Activated naive CD4-positive, alpha-beta T cell treated with anti-CD3 and anti-CD28 coated beads for 36 hours (primary cell): ENCODE measurements around the gene WNT4. TPM values are rescaled to one million over a fixed set of nuclear protein-coding genes. Genes with fewer than 3 reads are reported as not detected.

Experiments used
- CTCF ChIA-PET: fragments of 350-600 bp; sonication (Branson Sonifier 250); formaldehyde crosslinking; loops from one replicate; lab custom pipeline; 2021; ENCODE audit warnings: antibody characterized with exemption; lab: Charles Lee
- DNase-seq: peaks from one replicate; pipeline ENCODE4 v3.0.0-alpha.2; 2020
- H3K27ac Mint-ChIP-seq: one replicate; pipeline ENCODE4 v1.8.0; 2021; ENCODE audit warnings: mild to moderate bottlenecking, mixed read lengths
- H3K27me3 Mint-ChIP-seq: one replicate; pipeline ENCODE4 v1.8.0; 2021; ENCODE audit warnings: low read depth, mixed read lengths
- H3K36me3 Mint-ChIP-seq: one replicate; pipeline ENCODE4 v1.8.0; 2021; ENCODE audit warnings: low read depth, mixed read lengths
- H3K4me1 Mint-ChIP-seq: one replicate; pipeline ENCODE4 v1.8.0; 2021; ENCODE audit warnings: low read depth, mixed read lengths
- H3K4me3 Mint-ChIP-seq: one replicate; pipeline ENCODE4 v1.8.0; 2021; ENCODE audit warnings: mild to moderate bottlenecking, moderate library complexity, mixed read lengths
- H3K9me3 Mint-ChIP-seq: one replicate; pipeline ENCODE4 v1.8.0; 2021; ENCODE audit warnings: mixed read lengths
- intact Hi-C: fragments of 100-400 bp; cut with micrococcal nuclease; formaldehyde crosslinking; loops from one replicate; pipeline ENCODE4 v1.15.1; 2023
- total RNA-seq, 2 experiments: library from RNA; stranded (reverse); gene quantifications; one replicate each; pipeline ENCODE4 v1.2.3, GENCODE V29; 2021

The WNT4 gene
- total RNA-seq, 2 experiments from 2014 or later: not detected

DNA sequence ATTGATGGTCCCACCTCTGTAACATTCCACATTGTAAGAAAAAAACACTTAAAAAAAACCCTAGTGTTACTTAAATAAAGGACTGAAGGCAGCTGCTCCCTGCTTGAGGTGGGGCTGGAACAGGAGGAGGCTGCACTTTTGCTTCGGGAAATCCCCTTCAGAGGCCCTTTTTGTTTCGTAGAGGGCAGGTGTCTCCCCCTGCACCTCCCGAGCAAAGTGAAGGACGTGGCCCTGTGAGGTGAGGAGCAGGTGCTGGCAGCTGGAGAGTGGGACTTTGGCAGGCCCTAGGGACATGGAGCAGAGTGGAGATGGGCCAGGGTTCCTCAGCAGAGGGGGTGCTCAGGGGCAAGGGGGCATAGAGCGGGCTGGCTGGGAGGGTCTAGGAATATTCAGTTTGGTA is 33.4 kb upstream of the WNT4 start:
- no peak overlapping the region for H3K27ac Mint-ChIP-seq
- CTCF ChIA-PET: interaction anchor here (0.6 to 1.6 kb wide), 4 partner anchors 99 to 407 kb away, joined by 3 to 6 read pairs (median 3); no protein-coding TSS in a partner anchor

GRCh38 chr1:22174446-22175220 is 31.7 kb upstream of the WNT4 start:
- CTCF ChIA-PET: interaction anchor here (1.6 kb wide), 1 partner anchor 100 kb away, joined by 6 read pairs; no protein-coding TSS in a partner anchor
- DNase-seq: no peak

More for the DNA sequence above, 33.4 kb upstream of the WNT4 start:
- intact Hi-C loops: loop anchor here (1.0 kb wide), 1 partner anchor 11 kb away; no protein-coding TSS in a partner anchor
- peak; percentile 84 for DNase-seq
- H3K9me3 Mint-ChIP-seq: no peaks in the 10 kb centered on the region
- no peaks in the 10 kb centered on the region for H3K27me3 Mint-ChIP-seq
- no peaks in the 10 kb centered on the region for H3K36me3 Mint-ChIP-seq
- no peak overlapping the region for H3K4me3 Mint-ChIP-seq
- H3K4me1 Mint-ChIP-seq: peaks cover 28% of the 10 kb centered on the region

DNA sequence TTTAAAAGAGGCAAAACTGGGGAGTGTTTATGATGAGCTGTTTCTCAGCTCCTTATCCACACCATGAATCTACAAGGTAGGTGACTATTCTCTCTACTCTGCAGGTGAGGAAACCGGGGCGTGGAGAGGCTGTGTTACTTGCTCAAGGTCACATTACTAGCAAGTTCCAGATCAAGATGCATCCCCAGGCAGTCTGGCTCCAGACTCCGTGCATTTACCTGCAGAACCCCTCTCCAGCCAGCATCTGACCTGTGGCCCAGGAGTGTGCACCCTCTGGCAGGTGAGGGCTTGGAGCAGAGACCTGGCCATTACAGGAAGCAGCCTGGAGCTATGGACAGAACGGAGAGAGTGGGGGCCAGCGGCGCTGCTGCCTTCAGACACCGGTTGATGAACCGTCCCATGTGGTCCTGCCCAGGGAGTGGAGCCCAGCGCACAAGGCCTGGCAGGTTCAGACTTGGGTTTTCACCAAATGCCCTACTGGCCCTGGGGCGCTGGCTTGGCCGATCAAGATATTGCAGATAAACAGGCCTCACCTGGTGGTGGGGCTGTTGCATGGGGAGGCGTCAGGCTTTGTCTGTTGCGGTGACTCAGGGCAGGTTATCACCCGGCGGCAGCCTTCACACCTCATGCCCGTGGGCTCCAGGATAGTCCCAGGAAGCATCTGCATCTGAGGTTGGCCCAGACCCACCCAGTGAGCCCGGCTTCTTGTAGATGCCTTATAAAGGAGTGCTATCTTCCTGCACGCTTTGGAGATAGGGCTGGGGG is 29.2 kb upstream of the WNT4 start:
- Mint-ChIP-seq H3K4me1 (peaks cover 17% of the 10 kb centered on the region), H3K4me3 (no peak overlapping the region), H3K27me3 (peaks cover 2% of the 10 kb centered on the region), H3K36me3 (no peaks in the 10 kb centered on the region), H3K9me3 (no peaks in the 10 kb centered on the region), H3K27ac (no peak overlapping the region)
- CTCF ChIA-PET: no interaction called here
- DNase-seq: no peak
- intact Hi-C loops: no loop called here

More at GRCh38 chr1:22174446-22175220, 31.7 kb upstream of the WNT4 start:
- H3K9me3 Mint-ChIP-seq: no peaks in the 10 kb centered on the region
- no peaks in the 10 kb centered on the region for H3K27me3 Mint-ChIP-seq
- H3K36me3 Mint-ChIP-seq: no peaks in the 10 kb centered on the region
- no peak overlapping the region for H3K4me3 Mint-ChIP-seq
- intact Hi-C loops: no loop called here
- H3K27ac Mint-ChIP-seq: no peak overlapping the region
- H3K4me1 Mint-ChIP-seq: peaks cover 28% of the 10 kb centered on the region

DNA sequence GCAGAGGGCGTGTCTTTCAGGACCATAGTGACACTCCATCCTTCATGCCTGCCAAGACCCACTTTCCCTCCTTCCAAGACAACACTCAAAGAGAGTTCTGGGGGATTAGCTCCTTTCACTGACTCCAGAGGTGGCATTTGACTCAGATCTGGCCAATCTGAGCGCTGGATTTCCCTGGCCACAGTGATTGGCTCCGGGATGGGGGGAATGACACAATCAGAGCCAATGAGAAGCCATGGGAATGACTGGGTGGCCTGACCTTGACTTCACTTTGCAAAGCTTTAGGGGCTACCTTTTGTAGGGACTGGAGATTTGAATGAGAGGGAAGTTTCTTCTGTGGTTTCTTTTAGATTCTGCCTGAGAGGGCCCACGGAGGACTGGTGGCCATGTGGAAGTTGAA is 26.9 kb upstream of the WNT4 start:
- Mint-ChIP-seq H3K27me3 (peaks cover 2% of the 10 kb centered on the region), H3K36me3 (no peaks in the 10 kb centered on the region), H3K4me3 (no peak overlapping the region), H3K27ac (no peak overlapping the region), H3K9me3 (no peaks in the 10 kb centered on the region), H3K4me1 (no peaks in the 10 kb centered on the region)
- CTCF ChIA-PET: no interaction called here
- DNase-seq: no peak
- intact Hi-C loops: no loop called here

DNA sequence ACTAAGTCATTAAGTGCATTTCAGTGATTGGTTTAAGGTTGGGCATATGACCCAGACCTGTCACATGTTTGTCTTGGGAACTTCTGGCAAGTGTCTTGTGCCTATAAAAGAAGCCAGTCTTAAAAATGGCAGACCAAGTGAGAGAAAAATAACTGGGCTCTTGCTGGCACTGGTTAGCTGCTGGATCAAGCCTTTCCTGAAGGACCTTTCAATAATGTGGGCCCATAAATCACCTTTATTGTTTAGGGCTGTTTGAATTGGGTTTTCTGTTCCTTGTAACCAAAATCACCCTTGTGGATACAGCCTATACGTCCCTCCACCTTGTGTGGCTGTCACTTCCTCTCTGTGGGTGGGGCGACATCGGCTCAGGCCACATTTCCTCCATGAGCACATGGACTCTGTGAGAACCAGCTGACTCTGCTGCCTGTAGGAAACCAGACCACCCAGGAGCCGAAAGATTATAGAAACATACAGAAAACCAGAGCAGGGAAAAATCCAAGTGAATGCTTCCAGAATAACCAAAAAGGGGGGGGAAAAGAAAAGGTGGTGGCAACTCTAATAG is 25.6 kb upstream of the WNT4 start:
- peaks cover 2% of the 10 kb centered on the region for H3K27me3 Mint-ChIP-seq
- H3K4me1 Mint-ChIP-seq: no peaks in the 10 kb centered on the region
- no peaks in the 10 kb centered on the region for H3K36me3 Mint-ChIP-seq
- intact Hi-C loops: no loop called here
- no peak overlapping the region for H3K4me3 Mint-ChIP-seq
- CTCF ChIA-PET: no interaction called here
- no peaks in the 10 kb centered on the region for H3K9me3 Mint-ChIP-seq
- DNase-seq: no peak
- H3K27ac Mint-ChIP-seq: no peak overlapping the region

GRCh38 chr1:22166439-22166838 is 23.5 kb upstream of the WNT4 start:
- Mint-ChIP-seq H3K4me1 (no peaks in the 10 kb centered on the region), H3K27me3 (peaks cover 2% of the 10 kb centered on the region), H3K27ac (no peak overlapping the region), H3K4me3 (no peak overlapping the region), H3K9me3 (no peaks in the 10 kb centered on the region), H3K36me3 (no peaks in the 10 kb centered on the region)
- CTCF ChIA-PET: interaction anchor here (0.9 kb wide), 1 partner anchor 250 kb away, joined by 3 read pairs; no protein-coding TSS in a partner anchor
- no peak for DNase-seq
- intact Hi-C loops: no loop called here

DNA sequence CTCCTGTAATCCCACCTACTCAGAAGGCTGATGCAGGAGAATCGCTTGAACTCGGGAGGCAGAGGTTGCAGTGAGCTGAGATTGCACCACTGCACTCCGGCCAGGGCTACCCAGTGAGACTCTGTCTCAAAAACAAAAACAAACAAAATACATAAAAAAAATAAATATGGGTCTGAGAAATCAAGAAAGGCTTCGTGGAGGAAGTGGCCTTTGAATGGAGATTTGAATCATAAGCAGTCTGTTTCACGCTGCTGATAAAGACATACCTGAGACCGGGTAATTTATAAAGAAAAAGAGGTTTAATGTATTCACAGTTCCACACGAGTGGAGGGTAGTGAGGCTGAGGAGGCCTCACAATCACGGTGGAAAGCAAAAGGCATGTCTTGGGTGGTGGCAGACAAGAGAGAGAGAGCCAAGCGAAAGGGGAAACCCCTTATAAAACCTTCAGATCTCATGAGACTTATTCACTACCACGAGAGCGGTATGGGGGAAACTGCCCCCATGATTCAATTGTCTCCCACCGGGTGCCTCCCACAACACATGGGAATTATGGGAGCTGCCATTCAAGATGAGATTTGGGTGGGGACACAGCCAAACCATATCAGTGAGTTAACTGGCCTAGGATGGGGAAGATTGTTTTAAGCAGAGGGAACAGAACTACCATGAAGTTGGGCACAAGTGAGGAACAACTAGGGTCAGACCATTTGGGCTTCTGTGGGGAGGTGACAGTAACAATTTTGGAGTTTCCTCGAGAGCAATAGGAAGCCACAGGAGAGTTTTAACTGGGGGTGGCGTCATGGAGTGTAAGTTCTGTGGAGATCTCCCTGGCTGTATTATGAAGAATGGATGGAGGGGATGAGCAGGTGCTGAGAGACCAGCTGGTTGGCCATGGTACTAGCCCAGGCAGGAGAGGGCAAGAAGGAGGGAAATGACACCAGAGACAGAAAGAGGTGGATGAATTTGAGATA is 22.2 kb upstream of the WNT4 start:
- Mint-ChIP-seq H3K27ac (no peak overlapping the region), H3K27me3 (peaks cover 2% of the 10 kb centered on the region), H3K9me3 (no peaks in the 10 kb centered on the region), H3K4me1 (no peaks in the 10 kb centered on the region), H3K4me3 (no peak overlapping the region), H3K36me3 (no peaks in the 10 kb centered on the region)
- CTCF ChIA-PET: interaction anchor here (0.6 kb wide), 1 partner anchor 86 kb away, joined by 3 read pairs; no protein-coding TSS in a partner anchor
- intact Hi-C loops: loop anchor here (1.0 kb wide), 1 partner anchor 11 kb away; no protein-coding TSS in a partner anchor
- DNase-seq: no peak

DNA sequence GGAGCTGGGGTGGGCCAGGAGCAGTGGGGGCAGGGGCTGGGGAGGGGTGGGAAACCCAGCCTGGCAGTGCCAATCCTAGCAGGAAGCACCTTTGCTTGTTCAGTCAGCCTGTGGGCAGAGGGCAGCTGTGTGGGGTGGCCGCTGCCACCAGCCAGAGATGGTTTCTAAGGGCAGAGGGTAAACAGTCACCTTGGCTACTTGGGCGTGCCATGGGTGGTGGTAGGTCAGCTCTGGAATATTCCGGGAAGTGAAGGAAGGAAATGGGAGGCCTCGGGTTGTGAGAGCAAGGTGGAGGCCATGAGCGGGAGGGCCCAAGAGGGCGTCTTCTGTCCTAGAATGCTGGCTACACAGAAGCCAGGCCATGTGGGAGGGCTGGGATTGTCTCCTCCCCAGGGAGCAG is 20.7 kb upstream of the WNT4 start:
- CTCF ChIA-PET: no interaction called here

DNA sequence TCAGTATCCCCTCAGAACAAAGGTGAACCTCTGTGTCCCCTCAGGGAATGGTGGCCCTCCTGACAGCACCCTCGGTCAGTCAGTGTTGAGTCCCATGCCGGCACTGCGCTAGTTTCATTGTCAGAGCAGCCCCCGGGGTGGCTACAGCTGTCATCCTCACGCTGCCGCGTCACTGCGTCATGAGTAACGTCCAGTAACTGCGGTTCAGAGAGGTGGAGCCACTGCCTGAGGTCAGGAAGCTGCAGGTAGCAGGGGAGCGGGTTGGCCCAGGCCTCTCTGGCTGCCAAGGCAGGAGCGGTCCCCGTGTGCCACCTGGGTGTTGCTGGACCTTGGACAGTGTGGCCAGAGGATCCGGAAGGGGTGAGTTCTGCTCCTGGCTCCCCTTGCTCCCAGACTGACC is 20.2 kb upstream of the WNT4 start:
- DNase-seq: no peak
- Mint-ChIP-seq H3K27me3 (no peaks in the 10 kb centered on the region), H3K4me1 (no peaks in the 10 kb centered on the region), H3K36me3 (no peaks in the 10 kb centered on the region), H3K4me3 (no peak overlapping the region), H3K9me3 (no peaks in the 10 kb centered on the region), H3K27ac (no peak overlapping the region)
- CTCF ChIA-PET: no interaction called here
- intact Hi-C loops: no loop called here

More for the DNA sequence above, 20.7 kb upstream of the WNT4 start:
- DNase-seq: no peak
- no peak overlapping the region for H3K4me3 Mint-ChIP-seq
- no peaks in the 10 kb centered on the region for H3K27me3 Mint-ChIP-seq
- no peaks in the 10 kb centered on the region for H3K4me1 Mint-ChIP-seq
- intact Hi-C loops: no loop called here
- H3K36me3 Mint-ChIP-seq: no peaks in the 10 kb centered on the region
- H3K27ac Mint-ChIP-seq: no peak overlapping the region
- no peaks in the 10 kb centered on the region for H3K9me3 Mint-ChIP-seq

GRCh38 chr1:22159891-22160290 is 17.0 kb upstream of the WNT4 start:
- H3K27ac Mint-ChIP-seq: no peak overlapping the region
- H3K9me3 Mint-ChIP-seq: no peaks in the 10 kb centered on the region
- intact Hi-C loops: no loop called here
- no peak for DNase-seq
- CTCF ChIA-PET: no interaction called here
- H3K4me1 Mint-ChIP-seq: no peaks in the 10 kb centered on the region
- H3K27me3 Mint-ChIP-seq: no peaks in the 10 kb centered on the region
- H3K36me3 Mint-ChIP-seq: no peaks in the 10 kb centered on the region
- H3K4me3 Mint-ChIP-seq: no peak overlapping the region

GRCh38 chr1:22158654-22159053 is 15.8 kb upstream of the WNT4 start:
- Mint-ChIP-seq H3K4me3 (no peak overlapping the region), H3K27me3 (no peaks in the 10 kb centered on the region), H3K9me3 (no peaks in the 10 kb centered on the region), H3K4me1 (no peaks in the 10 kb centered on the region), H3K27ac (no peak overlapping the region), H3K36me3 (no peaks in the 10 kb centered on the region)
- DNase-seq: no peak
- intact Hi-C loops: no loop called here
- CTCF ChIA-PET: no interaction called here
